GM23248 (cell line): ENCODE results near the gene ARSK.

Experiments
- EZH2 ChIP-seq: fragments of 200-600 bp; sonication (generic); IDR thresholded peaks from 2 replicates; pipeline ENCODE4 v1.6.1; 2018; ENCODE audit warnings: antibody characterized with exemption, mild to moderate bottlenecking; ENCODE audit not compliant: insufficient read depth, poor library complexity, severe bottlenecking
- EZH2phosphoT487 ChIP-seq: fragments of 200-600 bp; sonication (generic); IDR thresholded peaks from 2 replicates; pipeline ENCODE4 v1.6.1; 2018; ENCODE audit warnings: antibody characterized with exemption, moderate library complexity, mild to moderate bottlenecking, low read depth; ENCODE audit not compliant: insufficient read depth

DNA sequence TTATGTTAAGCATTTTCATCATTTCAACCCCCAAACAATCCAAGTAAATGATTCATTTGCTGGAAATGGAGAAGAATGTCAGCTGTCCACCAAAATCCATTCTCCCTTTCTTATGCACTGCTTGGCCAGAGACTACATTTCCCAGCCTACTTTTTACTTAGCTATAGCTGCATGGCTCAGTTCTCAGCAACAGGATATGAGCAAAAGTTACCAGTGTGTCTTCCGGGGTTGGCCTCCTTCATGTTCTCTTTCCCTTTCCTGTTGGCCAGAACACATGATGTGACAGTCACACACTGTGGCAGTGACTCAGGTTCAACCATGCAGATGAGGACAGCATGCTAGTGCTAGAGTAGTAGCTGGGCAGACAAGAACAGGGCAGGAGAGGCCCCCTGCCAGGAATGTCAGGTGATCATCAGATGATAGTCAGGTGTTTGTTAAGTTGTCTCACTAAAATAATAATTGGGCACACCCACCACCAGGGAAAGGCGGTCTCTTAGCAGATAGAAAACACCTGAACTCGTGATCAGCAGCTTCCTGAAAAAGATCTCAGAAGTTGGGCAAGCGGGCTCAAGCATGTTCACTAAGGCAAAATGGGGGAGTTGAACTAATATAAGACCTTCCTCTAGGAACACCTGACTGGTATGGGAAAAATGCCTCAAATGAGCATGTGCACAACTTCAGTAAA lies 77.2 kb downstream of the ARSK start:
- TF ChIP-seq EZH2, result no peak
- TF ChIP-seq EZH2phosphoT487, result no peak
